ENCODE data around the gene GTF2IRD1.
"Not testable (repeated sequence)": the region's sequence is repeated elsewhere in the genome, so short reads cannot be mapped to it uniquely, and the experiment has no call there.

The GTF2IRD1 gene

DNA sequence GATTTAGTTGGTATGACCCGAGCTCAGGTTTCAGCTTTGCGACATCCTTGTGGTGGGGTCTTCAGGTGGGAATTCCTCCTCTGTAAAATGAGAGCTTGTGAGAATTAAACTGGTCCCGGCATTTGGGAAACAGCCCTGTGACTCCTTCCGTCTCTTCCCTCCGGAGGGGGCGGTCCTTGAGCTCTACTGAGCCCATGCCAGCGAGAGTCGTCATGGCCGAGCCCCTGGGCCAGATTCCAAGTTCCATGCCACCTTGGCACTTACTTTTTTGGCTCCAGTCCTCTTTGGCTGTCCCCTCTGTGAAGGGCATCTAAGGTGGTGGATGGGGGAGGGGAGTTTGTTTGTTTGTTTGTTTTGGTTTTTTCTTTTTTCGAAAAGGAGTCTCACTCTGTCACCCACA is 47.6 kb downstream of the GTF2IRD1 start:
- DNase-seq, result no peak
- no peaks in the 10 kb centered on the region for H3K36me3 Mint-ChIP-seq (ENCODE audit: low read depth)
- H3K4me3 Mint-ChIP-seq, result no peak overlapping the region

DNA sequence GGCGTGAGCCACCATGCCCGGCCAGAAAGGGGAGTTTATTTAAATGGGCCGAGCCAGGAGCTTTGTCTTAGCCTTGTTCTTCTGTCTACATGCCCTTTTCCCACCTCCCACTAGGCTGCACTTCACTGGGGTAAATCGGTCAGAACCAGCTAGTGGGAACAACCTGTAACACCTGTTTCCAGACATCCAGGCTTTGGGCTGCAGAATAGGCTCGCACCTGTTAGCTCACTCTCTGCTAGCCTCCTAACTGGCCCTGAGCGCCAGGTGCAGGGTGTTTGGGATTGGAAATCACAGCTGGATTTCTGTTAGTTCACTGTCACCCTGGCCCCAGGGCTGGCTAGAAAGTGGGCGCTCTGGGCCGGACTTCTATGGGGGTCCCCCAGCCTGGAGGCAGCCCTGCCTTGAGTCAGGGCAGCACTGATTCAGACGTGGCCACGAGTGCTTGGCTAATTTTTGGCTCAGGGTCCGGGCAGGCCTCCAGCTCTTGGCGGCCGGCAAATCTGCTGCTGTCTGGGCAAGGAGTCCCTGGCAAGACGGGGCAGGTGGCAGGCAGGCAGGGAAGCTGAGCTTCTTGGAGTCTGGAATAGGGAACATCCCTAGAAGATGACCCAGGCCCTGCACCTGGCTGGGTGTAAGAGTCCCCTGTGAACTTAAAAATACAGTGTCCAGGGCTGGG is 48.6 kb downstream of the GTF2IRD1 start:
- no peak overlapping the region for H3K4me3 Mint-ChIP-seq
- no peaks in the 10 kb centered on the region for H3K9me3 Mint-ChIP-seq
- no peak for DNase-seq
- H3K27ac Mint-ChIP-seq, result no peak overlapping the region
- H3K36me3 Mint-ChIP-seq (ENCODE audit: low read depth), result no peaks in the 10 kb centered on the region
- H3K27me3 Mint-ChIP-seq, result no peaks in the 10 kb centered on the region
- H3K4me1 Mint-ChIP-seq (ENCODE audit: low read depth), result no peaks in the 10 kb centered on the region

More for the DNA sequence above, 47.6 kb downstream of the GTF2IRD1 start:
- Mint-ChIP-seq H3K27ac (no peak overlapping the region), H3K27me3 (no peaks in the 10 kb centered on the region), H3K9me3 (no peaks in the 10 kb centered on the region), H3K4me1 (ENCODE audit: low read depth) (no peaks in the 10 kb centered on the region)

DNA sequence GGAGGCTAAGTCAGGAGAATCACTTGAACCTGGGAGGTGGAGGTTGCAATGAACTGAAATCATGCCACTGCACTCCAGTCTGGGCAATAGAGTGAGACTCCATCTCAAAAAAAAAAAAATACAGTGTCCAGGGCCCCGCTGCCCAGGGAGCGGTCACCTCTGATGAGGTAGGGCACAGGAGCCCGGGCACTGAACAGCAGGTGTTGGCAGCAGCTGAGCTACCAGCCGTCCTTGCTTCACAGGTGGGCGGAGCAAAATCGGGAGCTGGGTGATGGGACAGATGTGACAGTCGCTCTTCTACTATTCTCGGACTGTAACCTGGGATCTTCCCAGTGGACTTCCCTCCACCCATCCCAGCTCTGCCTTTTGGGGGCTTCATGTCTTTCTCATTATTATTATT is 49.4 kb downstream of the GTF2IRD1 start:
- Mint-ChIP-seq H3K27me3 (no peaks in the 10 kb centered on the region), H3K36me3 (ENCODE audit: low read depth) (no peaks in the 10 kb centered on the region), H3K4me1 (ENCODE audit: low read depth) (no peaks in the 10 kb centered on the region), H3K4me3 (no peak overlapping the region), H3K9me3 (no peaks in the 10 kb centered on the region), H3K27ac (no peak overlapping the region)
- no peak for DNase-seq

DNA sequence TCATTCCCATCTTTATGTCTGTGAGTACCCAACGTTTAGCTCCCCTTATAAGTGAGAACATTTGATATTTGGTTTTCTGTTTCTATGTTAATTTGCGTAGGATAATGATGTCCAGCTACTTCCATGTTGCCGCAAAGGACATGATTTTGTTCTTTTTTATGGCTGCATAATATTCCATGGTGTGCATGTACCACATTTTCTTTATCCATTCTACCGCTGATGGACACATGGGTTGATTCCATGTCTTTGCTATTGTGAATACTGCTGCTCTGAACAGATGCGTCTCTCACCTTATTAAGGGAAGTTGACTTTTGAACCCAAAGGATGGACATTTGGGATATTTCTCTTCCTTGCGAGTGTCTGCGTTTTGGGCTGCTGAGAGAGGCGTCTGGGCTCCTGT is 50.2 kb downstream of the GTF2IRD1 start:
- Mint-ChIP-seq H3K9me3 (no peaks in the 10 kb centered on the region), H3K36me3 (ENCODE audit: low read depth) (no peaks in the 10 kb centered on the region), H3K27me3 (no peaks in the 10 kb centered on the region), H3K27ac (no peak overlapping the region), H3K4me3 (no peak overlapping the region), H3K4me1 (ENCODE audit: low read depth) (no peaks in the 10 kb centered on the region)
- no peak for DNase-seq

DNA sequence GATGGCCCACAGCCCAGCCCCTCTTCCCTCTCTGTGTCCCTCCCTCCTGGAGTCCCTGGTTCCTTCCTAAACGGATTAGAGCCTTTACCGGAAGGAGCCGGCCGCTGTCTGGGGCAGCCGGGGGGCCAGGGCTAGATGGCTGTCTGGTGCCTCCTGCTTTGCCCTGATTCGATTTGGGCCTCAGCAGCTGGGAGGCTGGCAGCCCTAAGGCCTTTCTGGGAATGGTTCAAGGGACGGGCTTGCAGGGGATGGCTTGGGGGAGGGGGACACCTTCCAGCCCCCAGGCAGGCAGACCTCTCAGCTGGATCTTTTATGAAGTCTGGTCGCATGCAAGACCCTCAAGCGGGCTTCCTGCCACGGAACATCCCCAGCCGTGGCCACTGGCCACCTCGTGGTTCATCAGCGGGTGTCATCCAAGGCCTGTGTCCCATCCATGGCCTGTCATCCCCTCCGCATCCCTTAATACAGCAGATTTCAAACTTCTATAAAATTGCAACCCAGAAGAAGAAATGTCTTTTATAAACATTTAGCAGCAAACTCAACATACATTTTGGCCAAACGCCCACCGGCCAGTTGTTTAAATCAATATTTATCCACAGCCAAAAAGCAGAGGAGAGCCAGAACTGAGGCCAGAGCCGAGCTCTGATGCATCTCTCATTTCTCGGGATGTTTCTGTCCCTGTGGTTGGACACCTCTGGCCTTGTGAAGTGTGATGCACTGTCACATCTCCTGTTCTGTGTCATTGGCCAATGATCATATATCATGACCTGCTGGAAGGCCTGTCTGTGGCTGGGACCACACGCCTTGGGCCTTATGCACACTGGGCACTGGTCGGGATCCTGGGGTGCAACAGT is 52.0 kb downstream of the GTF2IRD1 start:
- H3K36me3 Mint-ChIP-seq (ENCODE audit: low read depth), result no peaks in the 10 kb centered on the region
- H3K27me3 Mint-ChIP-seq, result no peaks in the 10 kb centered on the region
- H3K9me3 Mint-ChIP-seq, result no peaks in the 10 kb centered on the region
- no peak overlapping the region for H3K4me3 Mint-ChIP-seq
- no peak overlapping the region for H3K27ac Mint-ChIP-seq
- H3K4me1 Mint-ChIP-seq (ENCODE audit: low read depth), result no peaks in the 10 kb centered on the region
- DNase-seq, result no peak

DNA sequence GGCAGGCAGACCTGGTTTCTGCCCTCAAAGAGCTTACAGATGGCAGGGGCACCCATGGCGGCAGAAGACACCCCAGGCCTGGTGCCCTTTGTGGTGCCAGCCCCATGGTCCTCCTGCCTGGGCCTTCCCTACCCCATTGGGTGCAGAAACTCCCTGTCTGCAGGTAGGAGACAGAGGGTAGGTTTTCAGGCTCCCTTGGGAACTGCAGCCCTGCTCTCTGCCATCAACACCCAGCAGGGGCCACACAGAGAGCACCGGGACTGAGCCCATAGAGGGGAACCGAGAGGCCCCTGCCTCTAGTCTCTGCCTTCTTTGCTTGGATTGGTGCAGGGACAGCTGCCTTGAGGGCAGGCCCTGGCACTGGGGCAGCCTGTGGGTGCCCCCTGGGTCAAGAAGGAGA is 52.6 kb downstream of the GTF2IRD1 start:
- Mint-ChIP-seq H3K36me3 (ENCODE audit: low read depth) (no peaks in the 10 kb centered on the region), H3K4me1 (ENCODE audit: low read depth) (no peaks in the 10 kb centered on the region), H3K27me3 (no peaks in the 10 kb centered on the region), H3K4me3 (no peak overlapping the region), H3K9me3 (no peaks in the 10 kb centered on the region), H3K27ac (no peak overlapping the region)
- DNase-seq, result no peak

DNA sequence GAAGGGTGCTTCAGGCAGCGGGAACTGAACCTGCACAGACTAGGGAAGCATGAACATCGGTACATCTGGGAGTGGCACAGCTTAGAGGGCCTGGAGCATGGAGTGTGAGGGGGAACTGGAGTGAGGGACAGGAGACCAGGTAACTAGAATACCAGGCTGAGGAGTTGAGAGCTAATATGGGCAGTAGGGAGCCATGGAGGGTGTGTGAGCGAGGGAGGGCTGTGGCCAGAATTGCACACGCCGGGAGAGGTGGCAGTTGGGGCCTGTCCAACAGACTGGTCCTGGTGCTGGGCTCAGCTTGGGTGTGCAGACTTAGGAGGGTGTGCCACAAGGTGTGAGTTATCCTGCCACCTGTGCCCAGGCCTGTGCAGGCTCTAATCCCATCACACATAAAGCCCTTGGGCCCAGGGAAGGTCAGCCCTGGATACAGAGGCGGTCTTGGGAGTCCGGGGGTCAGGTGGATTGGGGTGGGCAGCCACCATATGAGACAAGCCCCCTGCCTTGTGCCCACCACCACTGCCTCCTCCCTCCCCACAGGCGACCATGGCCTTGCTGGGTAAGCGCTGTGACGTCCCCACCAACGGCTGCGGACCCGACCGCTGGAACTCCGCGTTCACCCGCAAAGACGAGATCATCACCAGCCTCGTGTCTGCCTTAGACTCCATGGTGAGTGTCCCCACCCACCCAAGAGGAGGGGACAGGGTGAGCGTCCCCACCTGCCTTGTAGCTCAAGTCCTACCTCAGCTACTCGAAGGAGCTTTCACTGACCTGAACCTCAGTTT is 54.0 kb downstream of the GTF2IRD1 start:
- H3K4me1 Mint-ChIP-seq (ENCODE audit: low read depth), result no peaks in the 10 kb centered on the region
- no peak overlapping the region for H3K4me3 Mint-ChIP-seq
- H3K36me3 Mint-ChIP-seq (ENCODE audit: low read depth), result no peaks in the 10 kb centered on the region
- no peak for DNase-seq
- no peak overlapping the region for H3K27ac Mint-ChIP-seq
- H3K9me3 Mint-ChIP-seq, result no peaks in the 10 kb centered on the region
- H3K27me3 Mint-ChIP-seq, result no peaks in the 10 kb centered on the region

DNA sequence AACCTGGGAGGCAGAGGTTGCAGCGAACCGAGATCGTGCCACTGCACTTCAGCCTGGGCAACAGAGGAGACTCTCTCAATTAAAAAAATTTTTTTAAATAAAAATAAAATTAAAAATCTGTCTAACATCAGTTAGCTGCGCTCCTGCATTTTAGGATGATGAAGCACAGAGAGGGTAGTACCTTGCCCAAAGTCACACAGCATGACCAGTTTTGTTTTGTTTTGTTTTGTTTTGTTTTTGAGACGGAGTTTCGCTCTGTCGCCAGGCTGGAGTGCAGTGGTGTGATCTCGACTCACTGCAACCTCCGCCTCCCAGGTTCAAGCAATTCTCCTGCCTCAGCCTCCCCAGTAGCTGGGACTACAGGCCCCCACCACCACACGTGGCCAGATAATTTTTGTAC is 55.7 kb downstream of the GTF2IRD1 start:
- not testable (repeated sequence) for H3K9me3 Mint-ChIP-seq; H3K4me3 Mint-ChIP-seq; DNase-seq; H3K27me3 Mint-ChIP-seq; H3K4me1 Mint-ChIP-seq (ENCODE audit: low read depth); H3K36me3 Mint-ChIP-seq (ENCODE audit: low read depth); H3K27ac Mint-ChIP-seq

DNA sequence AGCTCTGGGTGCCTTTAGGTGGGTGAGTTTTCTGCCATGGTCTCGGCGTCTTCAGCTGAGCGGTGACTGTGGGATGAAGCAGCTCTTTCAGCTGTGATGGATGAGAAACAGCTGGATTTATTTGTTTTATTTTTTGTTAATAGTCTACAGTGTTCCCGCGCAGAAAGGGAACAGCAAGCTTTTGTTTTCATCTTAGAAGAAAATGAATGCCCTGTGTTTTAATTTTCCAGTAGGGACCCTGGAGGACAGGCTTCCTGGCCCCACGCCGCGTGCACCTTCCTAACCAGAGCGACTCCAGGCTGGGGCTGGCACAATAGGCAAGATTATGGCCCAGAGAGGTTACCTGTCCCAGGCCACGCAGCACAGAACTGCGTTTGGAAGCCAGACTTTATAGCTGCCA is 57.6 kb downstream of the GTF2IRD1 start:
- no peak overlapping the region for H3K4me3 Mint-ChIP-seq
- H3K4me1 Mint-ChIP-seq (ENCODE audit: low read depth), result no peaks in the 10 kb centered on the region
- no peaks in the 10 kb centered on the region for H3K9me3 Mint-ChIP-seq
- H3K36me3 Mint-ChIP-seq (ENCODE audit: low read depth), result no peaks in the 10 kb centered on the region
- no peaks in the 10 kb centered on the region for H3K27me3 Mint-ChIP-seq
- no peak overlapping the region for H3K27ac Mint-ChIP-seq
- DNase-seq, result no peak

DNA sequence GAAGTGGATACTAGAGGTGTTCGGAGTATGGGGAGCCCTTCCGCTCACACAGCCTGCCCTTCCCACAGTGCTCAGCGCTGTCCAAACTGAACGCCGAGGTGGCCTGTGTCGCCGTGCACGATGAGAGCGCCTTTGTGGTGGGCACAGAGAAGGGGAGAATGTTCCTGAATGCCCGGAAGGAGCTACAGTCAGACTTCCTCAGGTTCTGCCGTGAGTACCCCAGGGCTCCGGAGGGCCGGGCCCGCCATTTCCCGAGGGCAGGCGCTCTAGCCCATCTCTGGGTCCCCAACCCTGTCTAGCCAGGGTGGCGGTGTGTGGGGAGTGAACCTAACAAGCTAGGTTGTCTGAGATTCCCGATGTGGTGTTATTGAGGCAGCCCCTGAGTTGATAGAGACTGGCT is 59.1 kb downstream of the GTF2IRD1 start:
- Mint-ChIP-seq H3K36me3 (ENCODE audit: low read depth) (no peaks in the 10 kb centered on the region), H3K27me3 (no peaks in the 10 kb centered on the region), H3K4me1 (ENCODE audit: low read depth) (no peaks in the 10 kb centered on the region), H3K9me3 (no peaks in the 10 kb centered on the region), H3K4me3 (no peak overlapping the region), H3K27ac (no peak overlapping the region)
- no peak for DNase-seq

DNA sequence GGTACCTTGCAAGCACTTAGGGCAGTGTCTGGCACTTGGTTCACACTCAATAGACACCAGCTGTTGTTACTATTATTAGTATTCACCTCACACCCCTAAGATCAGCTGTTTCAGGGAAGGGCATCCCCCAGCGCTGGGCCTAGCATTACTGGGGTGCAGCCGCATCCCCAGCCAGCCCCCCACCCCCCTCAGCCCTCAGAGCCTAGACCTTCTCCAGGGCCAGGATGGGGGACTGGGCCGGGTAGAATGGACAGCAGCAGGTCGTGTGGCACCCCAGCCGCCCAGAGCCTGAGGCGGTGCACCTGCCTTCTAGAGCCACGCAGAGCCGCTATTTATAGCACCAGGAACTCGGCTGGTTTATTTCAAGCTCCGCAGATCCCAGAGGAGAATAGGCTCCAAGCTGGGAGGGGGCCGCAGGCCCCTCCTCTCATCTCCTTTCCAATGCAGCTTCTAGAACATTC is 60.5 kb downstream of the GTF2IRD1 start:
- no peaks in the 10 kb centered on the region for H3K4me1 Mint-ChIP-seq (ENCODE audit: low read depth)
- no peak for DNase-seq
- H3K9me3 Mint-ChIP-seq, result no peaks in the 10 kb centered on the region
- no peak overlapping the region for H3K27ac Mint-ChIP-seq
- no peaks in the 10 kb centered on the region for H3K27me3 Mint-ChIP-seq
- no peak overlapping the region for H3K4me3 Mint-ChIP-seq
- H3K36me3 Mint-ChIP-seq (ENCODE audit: low read depth), result no peaks in the 10 kb centered on the region

DNA sequence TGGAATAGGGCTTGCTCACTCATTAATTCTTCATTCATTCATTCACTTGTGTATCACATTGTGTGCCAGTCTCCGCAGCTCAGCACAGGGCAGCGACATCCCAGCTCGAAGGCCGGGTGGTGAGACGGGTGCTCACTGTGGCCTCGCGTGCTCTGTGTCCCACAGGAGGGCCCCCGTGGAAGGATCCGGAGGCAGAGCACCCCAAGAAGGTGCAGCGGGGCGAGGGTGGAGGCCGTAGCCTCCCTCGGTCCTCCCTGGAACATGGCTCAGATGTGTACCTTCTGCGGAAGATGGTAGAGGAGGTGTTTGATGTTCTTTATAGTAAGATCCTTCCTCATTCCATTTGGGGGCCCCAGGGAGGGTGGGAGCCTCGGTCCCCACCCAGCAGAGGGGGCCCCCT is 61.6 kb downstream of the GTF2IRD1 start:
- DNase-seq, result no peak
- H3K9me3 Mint-ChIP-seq, result no peaks in the 10 kb centered on the region
- no peaks in the 10 kb centered on the region for H3K27me3 Mint-ChIP-seq
- no peaks in the 10 kb centered on the region for H3K4me1 Mint-ChIP-seq (ENCODE audit: low read depth)
- H3K27ac Mint-ChIP-seq, result no peak overlapping the region
- no peaks in the 10 kb centered on the region for H3K36me3 Mint-ChIP-seq (ENCODE audit: low read depth)
- no peak overlapping the region for H3K4me3 Mint-ChIP-seq

DNA sequence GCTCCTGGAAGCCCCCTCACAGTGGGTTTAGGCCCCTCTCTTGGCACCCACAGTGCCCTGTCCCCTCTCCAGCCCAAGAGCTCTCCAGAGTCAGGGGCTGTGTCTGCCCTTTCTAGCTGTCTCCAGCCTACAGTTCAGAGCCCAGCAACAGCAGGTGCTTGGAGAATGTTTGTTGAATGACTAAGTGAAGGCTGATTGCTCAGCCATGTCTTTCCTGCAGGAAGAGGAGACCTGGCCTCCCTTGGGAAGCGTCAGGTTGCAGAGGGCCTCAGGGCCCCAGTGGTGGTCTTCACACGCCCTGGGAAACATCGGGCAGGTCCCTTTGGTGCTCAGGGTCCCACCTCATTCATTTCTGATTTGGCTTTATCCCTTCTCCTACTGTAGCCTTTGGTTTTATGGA is 62.5 kb downstream of the GTF2IRD1 start:
- Mint-ChIP-seq H3K27ac (no peak overlapping the region), H3K9me3 (no peaks in the 10 kb centered on the region), H3K36me3 (ENCODE audit: low read depth) (no peaks in the 10 kb centered on the region), H3K4me1 (ENCODE audit: low read depth) (no peaks in the 10 kb centered on the region), H3K4me3 (no peak overlapping the region), H3K27me3 (no peaks in the 10 kb centered on the region)
- DNase-seq, result no peak

DNA sequence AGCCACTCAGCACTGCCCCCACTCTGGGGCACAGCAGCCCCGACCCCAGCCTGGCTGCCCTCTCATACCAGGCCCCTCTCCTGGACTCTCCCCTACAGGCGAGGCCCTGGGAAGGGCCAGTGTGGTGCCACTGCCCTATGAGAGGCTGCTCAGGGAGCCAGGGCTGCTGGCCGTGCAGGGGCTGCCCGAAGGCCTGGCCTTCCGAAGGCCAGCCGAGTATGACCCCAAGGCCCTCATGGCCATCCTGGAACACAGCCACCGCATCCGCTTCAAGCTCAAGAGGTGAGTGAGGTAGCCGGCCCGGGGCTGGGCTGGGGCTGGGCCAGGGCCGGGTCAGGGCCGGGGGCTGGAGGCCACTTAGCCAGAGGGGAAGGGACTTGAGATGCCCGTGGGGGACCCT is 64.3 kb downstream of the GTF2IRD1 start:
- no peak for DNase-seq
- no peaks in the 10 kb centered on the region for H3K9me3 Mint-ChIP-seq
- no peak overlapping the region for H3K27ac Mint-ChIP-seq
- H3K4me1 Mint-ChIP-seq (ENCODE audit: low read depth), result no peaks in the 10 kb centered on the region
- H3K4me3 Mint-ChIP-seq, result no peak overlapping the region
- no peaks in the 10 kb centered on the region for H3K36me3 Mint-ChIP-seq (ENCODE audit: low read depth)
- no peaks in the 10 kb centered on the region for H3K27me3 Mint-ChIP-seq

DNA sequence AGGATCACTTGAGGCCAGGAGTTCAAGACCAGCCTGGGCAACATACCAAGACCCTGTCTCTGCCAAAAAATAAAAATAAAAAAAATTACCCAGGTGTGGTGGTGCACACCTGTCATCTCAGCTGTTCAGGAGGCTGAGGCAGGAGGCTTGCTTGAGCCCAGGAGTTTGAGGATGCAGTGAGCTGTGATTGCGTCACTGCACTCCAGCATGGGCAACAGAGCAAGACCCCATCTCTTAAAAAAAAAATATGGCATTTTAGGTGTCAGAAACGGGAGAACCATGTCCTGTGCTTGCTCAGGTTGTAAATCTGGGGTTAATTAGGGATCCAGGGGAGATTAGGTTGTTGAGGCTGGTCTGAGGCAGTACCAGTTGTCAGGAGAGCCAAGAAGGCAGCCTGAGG is 64.9 kb downstream of the GTF2IRD1 start:
- Mint-ChIP-seq H3K36me3 (ENCODE audit: low read depth) (no peaks in the 10 kb centered on the region), H3K4me3 (no peak overlapping the region), H3K4me1 (ENCODE audit: low read depth) (no peaks in the 10 kb centered on the region), H3K27ac (no peak overlapping the region), H3K9me3 (no peaks in the 10 kb centered on the region), H3K27me3 (no peaks in the 10 kb centered on the region)
- DNase-seq, result no peak
